CD14-positive monocyte (primary cell): ENCODE data around the gene CHRM2. TPM values are rescaled to one million over a fixed set of nuclear protein-coding genes. Genes with fewer than 3 reads are reported as not detected.

ENCODE experiments used
- DNase-seq, 3 donors: peaks; one replicate each; pipeline ENCODE4 v3.0.0-alpha.2; 2011 to 2022
- H2AFZ ChIP-seq: 2 replicates; pipeline ENCODE4 v1.6.0; 2012; ENCODE audit warnings: mild to moderate bottlenecking, low read depth, low read length, inconsistent platforms; ENCODE audit not compliant: insufficient read depth, poor library complexity, severe bottlenecking
- H3K27ac ChIP-seq, 2 donors: 1 replicate in 1 of 2; 2 replicates in 1 of 2; pipeline ENCODE4 v1.5.1; 2012 to 2013; ENCODE audit warnings: low read length in 2 of 2, control low read depth in 1 of 2, inconsistent platforms in 1 of 2, low read depth in 1 of 2, mild to moderate bottlenecking in 1 of 2
- H3K27me3 ChIP-seq, 2 donors: one replicate each; pipeline versions ENCODE4 v1.6.0 to v1.6.1; 2011 to 2013; ENCODE audit warnings: low read length in 2 of 2; ENCODE audit not compliant: control insufficient read depth in 2 of 2, insufficient read depth in 2 of 2
- H3K36me3 ChIP-seq, 2 donors: replicated peaks in 1 of 2; 1 replicate in 1 of 2; 2 replicates in 1 of 2; pipeline versions ENCODE4 v1.5.1 to v1.6.1; 2012 to 2013; ENCODE audit warnings: low read length in 2 of 2, control low read depth in 1 of 2, inconsistent platforms in 1 of 2, mild to moderate bottlenecking in 1 of 2; ENCODE audit not compliant: insufficient read depth in 2 of 2, control insufficient read depth in 1 of 2
- H3K4me1 ChIP-seq, 2 donors: 1 replicate in 1 of 2; 2 replicates in 1 of 2; pipeline versions ENCODE4 v1.5.1 to v1.6.1; 2012 to 2013; ENCODE audit warnings: low read length in 2 of 2, control low read depth in 1 of 2, inconsistent platforms in 1 of 2, mild to moderate bottlenecking in 1 of 2, moderate library complexity in 1 of 2; ENCODE audit not compliant: insufficient read depth in 2 of 2, control insufficient read depth in 1 of 2
- H3K4me2 ChIP-seq: replicated peaks from 2 replicates; pipeline ENCODE3; 2012; ENCODE audit warnings: low read length, moderate library complexity, mild to moderate bottlenecking; ENCODE audit not compliant: poor library complexity, severe bottlenecking; ENCODE audit errors: extremely low read depth
- H3K4me3 ChIP-seq, 3 experiments: fragments of 200-600 bp in 1 of 3; sonication (generic) in 1 of 3; replicated peaks in 1 of 3; 1 replicate in 2 of 3; 2 replicates in 1 of 3; pipeline ENCODE4 v1.5.1; 2011 to 2013; ENCODE audit warnings: low read length in 3 of 3, mild to moderate bottlenecking in 3 of 3, control low read depth in 2 of 3, low read depth in 2 of 3, inconsistent platforms in 1 of 3, moderate library complexity in 1 of 3
- H3K79me2 ChIP-seq: 2 replicates; pipeline ENCODE4 v1.6.0; 2012; ENCODE audit warnings: mild to moderate bottlenecking, control low read depth, inconsistent platforms, low read length, moderate library complexity; ENCODE audit not compliant: insufficient read depth
- H3K9ac ChIP-seq: 2 replicates; pipeline ENCODE4 v1.6.0; 2017; ENCODE audit warnings: low read length, mild to moderate bottlenecking; ENCODE audit not compliant: insufficient read depth, poor library complexity, severe bottlenecking
- H3K9me3 ChIP-seq, 2 donors: replicated peaks in 1 of 2; 1 replicate in 1 of 2; 2 replicates in 1 of 2; pipeline versions ENCODE4 v1.5.1 to v1.6.1; 2012 to 2013; ENCODE audit warnings: low read length in 2 of 2, control low read depth in 1 of 2; ENCODE audit not compliant: control insufficient read depth in 1 of 2, insufficient read depth in 1 of 2
- H4K20me1 ChIP-seq: 2 replicates; pipeline ENCODE4 v1.6.0; 2012; ENCODE audit warnings: mild to moderate bottlenecking, low read length, control low read depth, moderate library complexity; ENCODE audit not compliant: insufficient read depth
- H3K27ac Mint-ChIP-seq, 7 donors: one replicate each; pipeline ENCODE4 v1.8.0; 2020; ENCODE audit warnings: mild to moderate bottlenecking in 7 of 7, mixed read lengths in 7 of 7, moderate library complexity in 6 of 7, inconsistent platforms in 2 of 7
- H3K27me3 Mint-ChIP-seq, 3 donors: one replicate each; pipeline ENCODE4 v1.8.0; 2021 to 2022; ENCODE audit warnings: low read depth in 3 of 3, mild to moderate bottlenecking in 3 of 3, mixed read lengths in 3 of 3, moderate library complexity in 3 of 3, inconsistent platforms in 1 of 3
- H3K36me3 Mint-ChIP-seq, 2 donors: one replicate each; pipeline ENCODE4 v1.8.0; 2020; ENCODE audit warnings: mixed read lengths in 2 of 2, inconsistent platforms in 1 of 2, mild to moderate bottlenecking in 1 of 2
- H3K4me1 Mint-ChIP-seq: one replicate; pipeline ENCODE4 v1.8.0; 2020; ENCODE audit warnings: mild to moderate bottlenecking, mixed read lengths
- H3K4me3 Mint-ChIP-seq, 2 donors: one replicate each; pipeline ENCODE4 v1.8.0; 2020; ENCODE audit warnings: mild to moderate bottlenecking in 2 of 2, mixed read lengths in 2 of 2, moderate library complexity in 1 of 2
- H3K9me3 Mint-ChIP-seq, 7 donors: one replicate each; pipeline ENCODE4 v1.8.0; 2020 to 2022; ENCODE audit warnings: mixed read lengths in 7 of 7, mild to moderate bottlenecking in 6 of 7, moderate library complexity in 6 of 7, inconsistent platforms in 2 of 7
- WGBS: methylation state at CpG from one replicate; pipeline ENCODE4 v1.1.5; 2013; ENCODE audit warnings: missing lambda C conversion rate; ENCODE audit not compliant: insufficient coverage; 5-methylcytosine and 5-hydroxymethylcytosine counted together
- intact Hi-C, 2 donors: fragments of 100-400 bp; cut with micrococcal nuclease; formaldehyde crosslinking; loops; one replicate each; pipeline versions ENCODE4 v1.15.0 to v1.15.1; 2023
- polyA plus RNA-seq, 3 donors: library from polyadenylated mRNA; depleted of rRNA in 1 of 3; unstranded in 2 of 3; stranded (reverse) in 1 of 3; fragments of 300-500 nt in 2 of 3; fragments of >200 nt in 1 of 3; fragmentation: Illumina TruSeq in 2 of 3; gene quantifications; 1 replicate in 2 of 3; 2 replicates in 1 of 3; pipeline ENCODE4 v1.2.3, GENCODE V29; 2012 to 2021
- TF ChIP-seq, protein P1 (sequence below): fragments of 200-600 bp; IDR thresholded peaks from one replicate; pipeline ENCODE4 v1.8.0; 2022; ENCODE audit warnings: antibody characterized with exemption, mild to moderate bottlenecking

Gene CHRM2
- polyA plus RNA-seq, 3 donors: not detected

DNA sequence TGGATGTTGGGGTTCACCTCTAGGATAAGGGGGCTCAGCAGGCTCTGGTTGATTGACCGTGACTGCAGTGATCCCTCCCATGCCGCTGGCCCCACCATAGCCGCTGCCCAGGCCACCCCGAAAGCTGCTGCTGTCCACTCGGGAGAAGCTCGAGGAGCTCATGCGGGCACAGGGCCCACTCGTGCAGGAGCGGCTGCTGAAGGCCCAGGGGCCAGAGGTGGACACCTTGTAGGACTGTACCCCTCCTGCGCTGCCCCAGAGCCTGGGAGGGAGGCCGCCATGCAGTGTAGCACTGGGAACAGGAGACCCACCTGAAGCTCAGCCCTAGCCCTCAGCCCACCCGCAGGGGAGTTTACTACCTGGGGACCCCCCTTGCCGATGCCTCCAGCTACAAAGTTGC is 70.0 kb downstream of the CHRM2 start:
- intact Hi-C loops: no loop called here
- no peak overlapping the region for H2AFZ ChIP-seq
- no peaks in the 10 kb centered on the region for H3K27me3 ChIP-seq
- H3K9me3 ChIP-seq: no peaks in the 10 kb centered on the region
- H3K79me2 ChIP-seq: no peaks in the 10 kb centered on the region
- no peaks in the 10 kb centered on the region for H3K4me1 ChIP-seq
- no peak overlapping the region for H3K4me3 Mint-ChIP-seq
- no peaks in the 10 kb centered on the region for H3K36me3 ChIP-seq
- H3K4me2 ChIP-seq: no peak overlapping the region
- DNase-seq: no peak
- H3K27ac Mint-ChIP-seq: no peak overlapping the region
- no peaks in the 10 kb centered on the region for H3K4me1 Mint-ChIP-seq
- no peaks in the 10 kb centered on the region for H4K20me1 ChIP-seq
- no peaks in the 10 kb centered on the region for H3K36me3 Mint-ChIP-seq
- H3K27me3 Mint-ChIP-seq: no peaks in the 10 kb centered on the region
- TF ChIP-seq, protein P1, sequence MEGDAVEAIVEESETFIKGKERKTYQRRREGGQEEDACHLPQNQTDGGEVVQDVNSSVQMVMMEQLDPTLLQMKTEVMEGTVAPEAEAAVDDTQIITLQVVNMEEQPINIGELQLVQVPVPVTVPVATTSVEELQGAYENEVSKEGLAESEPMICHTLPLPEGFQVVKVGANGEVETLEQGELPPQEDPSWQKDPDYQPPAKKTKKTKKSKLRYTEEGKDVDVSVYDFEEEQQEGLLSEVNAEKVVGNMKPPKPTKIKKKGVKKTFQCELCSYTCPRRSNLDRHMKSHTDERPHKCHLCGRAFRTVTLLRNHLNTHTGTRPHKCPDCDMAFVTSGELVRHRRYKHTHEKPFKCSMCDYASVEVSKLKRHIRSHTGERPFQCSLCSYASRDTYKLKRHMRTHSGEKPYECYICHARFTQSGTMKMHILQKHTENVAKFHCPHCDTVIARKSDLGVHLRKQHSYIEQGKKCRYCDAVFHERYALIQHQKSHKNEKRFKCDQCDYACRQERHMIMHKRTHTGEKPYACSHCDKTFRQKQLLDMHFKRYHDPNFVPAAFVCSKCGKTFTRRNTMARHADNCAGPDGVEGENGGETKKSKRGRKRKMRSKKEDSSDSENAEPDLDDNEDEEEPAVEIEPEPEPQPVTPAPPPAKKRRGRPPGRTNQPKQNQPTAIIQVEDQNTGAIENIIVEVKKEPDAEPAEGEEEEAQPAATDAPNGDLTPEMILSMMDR: no peak
- H3K4me3 ChIP-seq: no peak overlapping the region
- H3K9ac ChIP-seq: no peak overlapping the region
- 96% methylated on average over 9 of the region's 13 CpGs for WGBS
- no peak overlapping the region for H3K27ac ChIP-seq
- peaks cover 0 to 5% (median 1%) of the 10 kb centered on the region in 7 donors for H3K9me3 Mint-ChIP-seq

DNA sequence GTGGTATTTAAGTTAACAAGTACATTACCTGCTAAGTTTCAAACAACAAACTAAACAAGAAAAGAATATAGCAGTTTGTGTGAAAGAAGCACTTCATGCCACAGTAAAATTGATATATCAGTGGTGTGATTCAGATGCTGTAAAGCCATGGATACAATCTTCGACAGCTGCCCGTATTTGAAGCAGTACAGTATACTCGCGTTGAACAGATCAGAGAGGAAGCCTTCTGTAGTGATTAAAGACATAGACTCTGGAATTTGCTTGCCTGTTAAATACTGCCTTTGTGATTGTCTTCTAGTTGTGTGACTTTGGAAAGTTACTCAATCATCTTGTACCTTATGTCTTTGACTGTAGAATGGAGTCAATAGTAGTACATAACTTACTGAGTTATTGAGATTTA is 71.7 kb downstream of the CHRM2 start:
- WGBS: 86% methylated on average over 4 of the region's 4 CpGs
- Histone ChIP-seq H3K27ac (no peak overlapping the region), H3K9me3 (no peaks in the 10 kb centered on the region), H2AFZ (no peak overlapping the region), H3K79me2 (no peaks in the 10 kb centered on the region), H3K4me1 (no peaks in the 10 kb centered on the region), H3K27me3 (no peaks in the 10 kb centered on the region), H3K4me3 (no peak overlapping the region), H4K20me1 (no peaks in the 10 kb centered on the region), H3K9ac (no peak overlapping the region), H3K4me2 (no peak overlapping the region), H3K36me3 (no peaks in the 10 kb centered on the region)
- H3K9me3 Mint-ChIP-seq: peaks cover 0 to 3% (median 1%) of the 10 kb centered on the region in 7 donors
- no peak overlapping the region for H3K4me3 Mint-ChIP-seq
- H3K27ac Mint-ChIP-seq: no peak overlapping the region
- intact Hi-C loops: no loop called here
- no peak for DNase-seq
- no peaks in the 10 kb centered on the region for H3K36me3 Mint-ChIP-seq
- TF ChIP-seq, protein P1: no peak
- no peaks in the 10 kb centered on the region for H3K4me1 Mint-ChIP-seq
- no peaks in the 10 kb centered on the region for H3K27me3 Mint-ChIP-seq
